Immature natural killer cell (primary cell): Measurements from ENCODE around the gene FCAR. TPM values are rescaled to one million over a fixed set of nuclear protein-coding genes. Genes with fewer than 3 reads are reported as not detected.
"Not testable (repeated sequence)": the region's sequence is repeated elsewhere in the genome, so short reads cannot be mapped to it uniquely, and the experiment has no call there.

Experiments used
- DNase-seq, 3 donors: peaks; one replicate each; pipeline ENCODE4 v3.0.0; 2022; ENCODE audit warnings: mixed read lengths in 1 of 3
- H3K27ac Mint-ChIP-seq, 6 donors: one replicate each; pipeline ENCODE4 v1.8.0; 2020; ENCODE audit warnings: mixed read lengths in 6 of 6, mild to moderate bottlenecking in 5 of 6, inconsistent platforms in 4 of 6, moderate library complexity in 3 of 6
- H3K27me3 Mint-ChIP-seq, 3 donors: one replicate each; pipeline ENCODE4 v1.8.0; 2020 to 2021; ENCODE audit warnings: low read depth in 3 of 3, mild to moderate bottlenecking in 3 of 3, mixed read lengths in 3 of 3, moderate library complexity in 3 of 3, inconsistent platforms in 1 of 3
- H3K36me3 Mint-ChIP-seq, 3 donors: one replicate each; pipeline ENCODE4 v1.8.0; 2020; ENCODE audit warnings: mixed read lengths in 3 of 3, inconsistent platforms in 2 of 3, mild to moderate bottlenecking in 2 of 3
- H3K4me1 Mint-ChIP-seq, 2 donors: one replicate each; pipeline ENCODE4 v1.8.0; 2020; ENCODE audit warnings: inconsistent platforms in 2 of 2, mild to moderate bottlenecking in 2 of 2, mixed read lengths in 2 of 2, moderate library complexity in 1 of 2
- H3K4me3 Mint-ChIP-seq, 5 donors: one replicate each; pipeline ENCODE4 v1.8.0; 2020; ENCODE audit warnings: mild to moderate bottlenecking in 5 of 5, mixed read lengths in 5 of 5, inconsistent platforms in 3 of 5, moderate library complexity in 3 of 5
- H3K9me3 Mint-ChIP-seq, 6 donors: one replicate each; pipeline ENCODE4 v1.8.0; 2020; ENCODE audit warnings: mild to moderate bottlenecking in 6 of 6, mixed read lengths in 6 of 6, inconsistent platforms in 4 of 6, moderate library complexity in 3 of 6
- polyA plus RNA-seq, 3 donors: library from polyadenylated mRNA; unstranded; fragments of 300-500 nt; fragmentation: Illumina TruSeq; gene quantifications; one replicate each; pipeline ENCODE4 v1.2.3, GENCODE V29; 2021

Gene FCAR
- polyA plus RNA-seq, 3 donors from 2014 or later, result 0.46 TPM; not detected in 2

GRCh38 chr19:54863459-54863858 is 10.6 kb upstream of the FCAR start:
- H3K27ac Mint-ChIP-seq, H3K9me3 Mint-ChIP-seq, H3K4me1 Mint-ChIP-seq, H3K4me3 Mint-ChIP-seq, DNase-seq: not testable (repeated sequence)
- Mint-ChIP-seq H3K36me3 (peaks cover 5 to 12% (median 5%) of the 10 kb centered on the region in 3 donors), H3K27me3 (peaks cover 4 to 14% (median 7%) of the 10 kb centered on the region in 3 donors)

GRCh38 chr19:54871696-54872095 is 2.3 kb upstream of the FCAR start:
- peaks cover 5 to 11% (median 9%) of the 10 kb centered on the region in 3 donors for H3K27me3 Mint-ChIP-seq
- H3K4me3 Mint-ChIP-seq, result no peak overlapping the region
- peaks cover 4 to 7% of the 10 kb centered on the region in 2 donors for H3K4me1 Mint-ChIP-seq
- peak overlapping the region in 1 of 6 donors; percentile 63 for H3K27ac Mint-ChIP-seq
- H3K36me3 Mint-ChIP-seq, result peaks cover 0 to 4% (median 4%) of the 10 kb centered on the region in 3 donors
- no peaks in the 10 kb centered on the region for H3K9me3 Mint-ChIP-seq
- no peak for DNase-seq

DNA sequence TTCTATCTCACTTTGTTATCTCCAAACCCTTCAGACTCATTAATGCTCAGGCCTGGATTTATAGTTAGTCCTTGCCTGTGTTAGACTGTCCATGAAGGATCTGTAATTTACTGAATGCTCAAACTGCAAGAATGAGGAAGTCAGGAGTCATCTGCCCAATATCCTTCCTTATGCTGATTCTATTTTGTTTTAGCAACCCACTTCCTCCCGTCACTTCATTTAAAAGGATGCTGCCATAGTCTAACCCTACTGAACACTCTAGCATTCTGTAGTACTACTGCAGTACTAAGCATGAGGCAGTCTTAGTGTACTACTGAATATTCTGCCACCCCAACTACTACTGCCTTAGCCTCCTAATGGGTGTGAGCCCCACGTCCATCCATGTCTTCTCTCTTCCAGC is 1.5 kb downstream of the FCAR start:
- DNase-seq, result no peak
- Mint-ChIP-seq H3K27ac (peak overlapping the region in 1 of 6 donors; percentile 41), H3K4me1 (peaks cover 4 to 7% of the 10 kb centered on the region in 2 donors), H3K36me3 (no peaks in the 10 kb centered on the region), H3K27me3 (peaks cover 6 to 9% (median 7%) of the 10 kb centered on the region in 3 donors), H3K4me3 (no peak overlapping the region), H3K9me3 (no peaks in the 10 kb centered on the region)

DNA sequence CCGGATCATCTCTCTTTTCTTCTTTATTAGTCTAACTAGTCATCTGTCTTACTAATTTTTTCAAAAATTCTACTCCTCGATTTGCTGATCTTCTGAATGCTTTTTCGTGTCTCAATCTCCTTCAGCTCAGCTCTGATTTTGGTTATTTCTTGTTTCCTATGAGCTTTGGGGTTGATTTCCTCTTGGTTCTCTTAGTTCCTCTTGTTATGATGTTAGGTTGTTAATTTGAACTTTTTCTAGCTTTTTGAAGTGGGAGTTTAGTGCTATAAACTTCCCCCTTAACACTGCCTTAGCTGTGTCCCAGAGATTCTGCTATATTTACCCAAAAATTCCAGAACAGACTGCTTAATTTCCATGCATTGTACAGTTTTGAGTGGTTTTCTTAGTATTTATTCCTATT is 3.4 kb downstream of the FCAR start:
- no peak for DNase-seq
- H3K36me3 Mint-ChIP-seq, result no peaks in the 10 kb centered on the region
- H3K9me3 Mint-ChIP-seq, result no peaks in the 10 kb centered on the region
- H3K4me3 Mint-ChIP-seq, result no peak overlapping the region
- H3K27ac Mint-ChIP-seq, result peak overlapping the region in 1 of 6 donors; percentile 20
- peaks cover 7 to 17% (median 9%) of the 10 kb centered on the region in 3 donors for H3K27me3 Mint-ChIP-seq
- peaks cover 15% of the 10 kb centered on the region in 2 donors for H3K4me1 Mint-ChIP-seq

GRCh38 chr19:54881884-54882283 is 7.8 kb downstream of the FCAR start:
- peaks cover 19 to 23% of the 10 kb centered on the region in 2 donors for H3K4me1 Mint-ChIP-seq
- H3K36me3 Mint-ChIP-seq, result no peaks in the 10 kb centered on the region
- peak overlapping the region in 1 of 6 donors; percentile 66 for H3K27ac Mint-ChIP-seq
- no peaks in the 10 kb centered on the region for H3K9me3 Mint-ChIP-seq
- no peak for DNase-seq
- H3K27me3 Mint-ChIP-seq, result peaks cover 7 to 11% (median 7%) of the 10 kb centered on the region in 3 donors
- H3K4me3 Mint-ChIP-seq, result no peak overlapping the region

- Mint-ChIP-seq H3K9me3 (no peaks in the 10 kb centered on the region), H3K36me3 (no peaks in the 10 kb centered on the region), H3K4me1 (peaks cover 19 to 23% of the 10 kb centered on the region in 2 donors), H3K27ac (peak overlapping the region; percentile 92 to 99 (median 95)), H3K27me3 (peaks cover 7 to 11% (median 7%) of the 10 kb centered on the region in 3 donors), H3K4me3 (peak overlapping the region; percentile 80 to 89 (median 88))
- peak; percentile 74 to 78 (median 76) for DNase-seq
Measured at GRCh38 chr19:54882758-54883157, 8.7 kb downstream of the FCAR start.

DNA sequence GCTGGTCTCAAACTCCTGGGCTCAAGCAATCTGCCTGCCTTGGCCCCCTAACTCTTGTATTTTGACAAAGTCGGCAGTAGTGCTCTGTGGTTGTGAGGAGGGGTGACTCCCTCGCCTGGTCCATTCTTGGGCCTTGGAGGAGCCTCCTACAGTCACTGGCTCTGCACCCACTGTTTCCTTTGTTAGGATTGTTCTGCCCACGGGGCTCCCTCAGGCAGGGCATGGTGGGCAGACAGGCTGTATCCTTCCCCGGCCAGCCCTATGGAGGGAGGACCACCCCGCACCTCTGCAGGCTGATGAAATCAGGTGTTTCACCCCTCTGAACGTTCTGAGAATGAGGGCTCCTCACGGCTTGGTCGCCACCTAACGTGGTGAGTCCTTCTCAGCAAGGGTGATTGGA is 9.2 kb downstream of the FCAR start:
- no peak for DNase-seq
- Mint-ChIP-seq H3K36me3 (no peaks in the 10 kb centered on the region), H3K9me3 (no peaks in the 10 kb centered on the region), H3K27ac (peak overlapping the region; percentile 92 to 99 (median 95)), H3K27me3 (peaks cover 7 to 10% (median 7%) of the 10 kb centered on the region in 3 donors), H3K4me1 (peaks cover 19 to 23% of the 10 kb centered on the region in 2 donors), H3K4me3 (peak overlapping the region; percentile 80 to 89 (median 88))

GRCh38 chr19:54888239-54888638 is 14.2 kb downstream of the FCAR start:
- peaks cover 3 to 5% of the 10 kb centered on the region in 2 donors for H3K4me1 Mint-ChIP-seq
- H3K36me3 Mint-ChIP-seq, result no peaks in the 10 kb centered on the region
- no peak for DNase-seq
- H3K27me3 Mint-ChIP-seq, result peaks cover 0 to 2% (median 2%) of the 10 kb centered on the region in 3 donors
- no peak overlapping the region for H3K4me3 Mint-ChIP-seq
- no peak overlapping the region for H3K27ac Mint-ChIP-seq
- H3K9me3 Mint-ChIP-seq, result no peaks in the 10 kb centered on the region

- Mint-ChIP-seq H3K4me1 (no peaks in the 10 kb centered on the region), H3K27me3 (peaks cover 0 to 2% (median 2%) of the 10 kb centered on the region in 3 donors), H3K9me3 (no peaks in the 10 kb centered on the region), H3K27ac (no peak overlapping the region), H3K36me3 (no peaks in the 10 kb centered on the region), H3K4me3 (no peak overlapping the region)
- no peak for DNase-seq
Measured at GRCh38 chr19:54889566-54889965, 15.5 kb downstream of the FCAR start.

DNA sequence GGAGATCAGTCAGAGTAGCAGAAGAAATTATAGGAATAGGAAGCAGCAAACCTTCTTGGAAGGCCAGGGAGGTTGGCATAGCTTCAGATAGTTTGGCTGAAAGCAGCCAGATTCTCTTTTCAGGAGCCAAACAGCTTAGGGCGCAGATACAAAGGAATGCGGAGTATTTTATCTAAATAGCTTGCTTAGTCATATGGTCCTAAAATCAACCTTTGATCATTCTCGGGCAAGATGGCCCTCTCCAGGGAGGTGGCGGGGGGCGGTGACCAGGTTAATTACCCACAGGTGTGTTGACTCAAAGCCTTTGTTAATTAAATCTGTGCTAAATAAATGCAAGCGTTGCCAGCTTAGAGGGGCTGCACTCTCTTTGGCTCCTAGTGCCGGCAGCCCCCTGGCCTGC is 19.4 kb downstream of the FCAR start:
- Mint-ChIP-seq H3K36me3 (peaks cover 0 to 3% (median 0%) of the 10 kb centered on the region in 3 donors), H3K9me3 (no peaks in the 10 kb centered on the region), H3K27ac (no peak overlapping the region), H3K4me1 (peaks cover 0 to 20% of the 10 kb centered on the region in 2 donors), H3K4me3 (no peak overlapping the region), H3K27me3 (peaks cover 2 to 5% (median 5%) of the 10 kb centered on the region in 3 donors)
- DNase-seq, result no peak

DNA sequence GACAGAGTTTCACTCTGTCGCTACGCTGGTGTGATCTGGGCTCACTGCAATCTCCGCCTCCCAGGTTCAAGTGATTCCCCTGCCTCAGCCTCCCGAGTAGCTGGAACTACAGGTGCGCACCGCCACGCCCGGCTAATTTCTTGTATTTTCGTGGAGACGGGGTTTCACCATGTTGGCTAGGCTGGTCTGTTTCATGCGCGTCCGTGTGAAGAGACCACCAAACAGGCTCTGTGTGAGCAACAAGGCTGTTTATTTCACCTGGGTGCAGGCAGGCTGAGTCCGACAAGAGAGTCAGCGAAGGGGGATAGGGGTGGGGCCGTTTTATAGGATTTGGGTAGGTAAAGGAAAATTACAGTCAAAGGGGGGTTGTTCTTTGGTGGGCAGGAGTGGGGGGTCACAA is 20.1 kb downstream of the FCAR start:
- H3K4me1 Mint-ChIP-seq, result peaks cover 0 to 20% of the 10 kb centered on the region in 2 donors
- H3K36me3 Mint-ChIP-seq, H3K27me3 Mint-ChIP-seq, DNase-seq, H3K4me3 Mint-ChIP-seq, H3K9me3 Mint-ChIP-seq, H3K27ac Mint-ChIP-seq: not testable (repeated sequence)

DNA sequence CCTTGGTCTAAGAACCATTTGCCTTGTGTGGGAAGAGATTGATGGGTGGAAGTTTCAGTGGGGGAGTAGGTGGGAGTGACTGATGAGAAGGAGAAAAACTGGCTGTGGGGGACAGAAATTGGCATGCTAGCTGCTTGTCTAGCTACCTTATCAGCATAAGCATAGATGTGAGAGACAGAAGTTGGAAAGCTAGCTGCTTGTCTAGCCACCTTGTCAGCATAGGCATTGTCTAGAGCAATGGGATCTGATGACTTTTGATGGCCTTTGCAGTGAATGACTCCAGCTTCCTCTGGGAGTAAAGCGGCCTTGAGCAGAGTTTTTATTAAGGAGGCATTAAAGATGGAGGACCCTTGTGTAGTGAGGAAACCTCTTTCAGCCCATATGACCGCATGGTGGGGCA is 22.0 kb downstream of the FCAR start:
- peaks cover 0 to 3% (median 0%) of the 10 kb centered on the region in 3 donors for H3K36me3 Mint-ChIP-seq
- no peaks in the 10 kb centered on the region for H3K9me3 Mint-ChIP-seq
- H3K27me3 Mint-ChIP-seq, result peaks cover 2 to 7% (median 4%) of the 10 kb centered on the region in 3 donors
- no peak overlapping the region for H3K4me3 Mint-ChIP-seq
- peaks cover 7 to 34% of the 10 kb centered on the region in 2 donors for H3K4me1 Mint-ChIP-seq
- DNase-seq, result no peak
- H3K27ac Mint-ChIP-seq, result peak overlapping the region in 1 of 6 donors; percentile 7

- H3K4me3 Mint-ChIP-seq, DNase-seq, H3K36me3 Mint-ChIP-seq, H3K27me3 Mint-ChIP-seq, H3K9me3 Mint-ChIP-seq: not testable (repeated sequence)
- Mint-ChIP-seq H3K27ac (peak overlapping the region in 2 of 6 donors; percentile 7 to 21), H3K4me1 (peaks cover 23 to 53% of the 10 kb centered on the region in 2 donors)
Measured at GRCh38 chr19:54898685-54899084, 24.6 kb downstream of the FCAR start.

- not testable (repeated sequence) for DNase-seq, H3K36me3 Mint-ChIP-seq, H3K9me3 Mint-ChIP-seq, H3K4me3 Mint-ChIP-seq
- Mint-ChIP-seq H3K27ac (peak overlapping the region in 3 of 6 donors; percentile 51 to 64 (median 51)), H3K4me1 (peaks cover 32 to 63% of the 10 kb centered on the region in 2 donors), H3K27me3 (peaks cover 3 to 10% (median 7%) of the 10 kb centered on the region in 3 donors)
Measured at GRCh38 chr19:54899646-54900045, 25.6 kb downstream of the FCAR start.

DNA sequence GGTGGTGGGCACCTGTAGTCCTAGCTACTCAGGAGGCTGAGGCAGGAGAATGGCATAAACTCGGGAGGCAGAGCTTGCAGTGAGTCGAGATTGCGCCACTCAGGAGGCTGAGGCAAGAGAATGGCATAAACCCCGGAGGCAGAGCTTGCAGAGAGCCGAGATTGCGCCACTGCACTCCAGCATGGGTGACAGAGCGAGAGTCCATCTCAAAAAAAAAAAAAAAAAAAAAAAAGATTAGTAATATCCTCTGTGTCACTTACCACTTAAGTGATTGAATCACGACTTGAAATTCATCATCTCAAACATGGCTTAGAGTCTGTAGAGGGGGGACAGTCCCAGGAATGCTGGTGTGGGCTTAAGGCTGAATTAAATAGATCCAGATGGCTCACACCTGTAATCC is 27.1 kb downstream of the FCAR start:
- Mint-ChIP-seq H3K27me3 (peaks cover 12 to 18% (median 12%) of the 10 kb centered on the region in 3 donors), H3K4me1 (peaks cover 47 to 70% of the 10 kb centered on the region in 2 donors), H3K27ac (peak overlapping the region; percentile 53 to 87 (median 79))
- not testable (repeated sequence) for H3K36me3 Mint-ChIP-seq, DNase-seq, H3K9me3 Mint-ChIP-seq, H3K4me3 Mint-ChIP-seq
